MM.1S (cell line): ENCODE results near the gene ARPC2.
"Not testable (repeated sequence)": the region's sequence is repeated elsewhere in the genome, so short reads cannot be mapped to it uniquely, and the experiment has no call there.

Experiments used
- DNase-seq: peaks from one replicate; pipeline ENCODE4 v3.0.0-alpha.2; 2015
- H2AFZ ChIP-seq: fragments of 300-600 bp; sonication (generic); 2 replicates; pipeline ENCODE4 v1.6.0; 2016; ENCODE audit warnings: antibody characterized with exemption, low read length
- H3F3A ChIP-seq: fragments of 300-600 bp; sonication (generic); 2 replicates; pipeline ENCODE4 v1.6.1; 2016; ENCODE audit warnings: mild to moderate bottlenecking, antibody characterized with exemption, low read length, moderate library complexity, mixed read lengths; ENCODE audit not compliant: insufficient read depth
- H3K27ac ChIP-seq: fragments of 300-600 bp; sonication (generic); 2 replicates; pipeline ENCODE4 v1.5.1; 2016; ENCODE audit warnings: mild to moderate bottlenecking, low read length
- H3K27me3 ChIP-seq: fragments of 300-600 bp; sonication (generic); replicated peaks from 2 replicates; pipeline ENCODE4 v1.6.0; 2016; ENCODE audit warnings: low read length; ENCODE audit not compliant: insufficient read depth
- H3K36me3 ChIP-seq: fragments of 300-600 bp; sonication (generic); replicated peaks from 2 replicates; pipeline ENCODE4 v1.6.1; 2016; ENCODE audit warnings: mild to moderate bottlenecking, low read length, mixed read lengths; ENCODE audit not compliant: insufficient read depth
- H3K4me1 ChIP-seq: fragments of 300-600 bp; sonication (generic); 2 replicates; pipeline ENCODE4 v1.6.1; 2016; ENCODE audit warnings: low read length, mixed read lengths
- H3K4me2 ChIP-seq: fragments of 300-600 bp; sonication (generic); 2 replicates; pipeline ENCODE4 v1.6.0; 2016; ENCODE audit warnings: low read depth, low read length
- H3K4me3 ChIP-seq: fragments of 300-600 bp; sonication (generic); 2 replicates; pipeline ENCODE4 v1.5.1; 2016; ENCODE audit warnings: low read length, mixed read lengths
- H3K79me2 ChIP-seq: fragments of 300-600 bp; sonication (generic); 2 replicates; pipeline ENCODE4 v1.6.1; 2016; ENCODE audit warnings: mixed run types, low read length, mixed read lengths
- H3K9ac ChIP-seq: fragments of 300-600 bp; sonication (generic); 2 replicates; pipeline ENCODE4 v1.6.1; 2016; ENCODE audit warnings: low read length, mixed read lengths
- H3K9me2 ChIP-seq: fragments of 300-600 bp; sonication (generic); replicated peaks from 2 replicates; pipeline ENCODE4 v1.6.1; 2016; ENCODE audit warnings: mild to moderate bottlenecking, low read length, mixed read lengths; ENCODE audit not compliant: insufficient read depth
- H3K9me3 ChIP-seq: fragments of 300-600 bp; sonication (generic); replicated peaks from 2 replicates; pipeline ENCODE4 v1.6.1; 2016; ENCODE audit warnings: mild to moderate bottlenecking, low read length, mixed read lengths; ENCODE audit not compliant: insufficient read depth
- H4K20me1 ChIP-seq: fragments of 300-600 bp; sonication (generic); 2 replicates; pipeline ENCODE4 v1.6.1; 2016; ENCODE audit warnings: mild to moderate bottlenecking, low read length, moderate library complexity, mixed read lengths; ENCODE audit not compliant: insufficient read depth
- CTCF ChIP-seq: fragments of 300-600 bp; sonication (generic); IDR thresholded peaks from 2 replicates; pipeline ENCODE4 v1.5.1; 2016; ENCODE audit warnings: antibody characterized with exemption, low read length, mixed read lengths
- EZH2 ChIP-seq: fragments of 300-600 bp; sonication (generic); optimal IDR thresholded peaks from 2 replicates; pipeline ENCODE3; 2017; ENCODE audit warnings: low read depth, mild to moderate bottlenecking, antibody characterized with exemption, low read length, mixed read lengths
- EZH2phosphoT487 ChIP-seq: fragments of 300-600 bp; sonication (generic); IDR thresholded peaks from 2 replicates; pipeline ENCODE4 v1.6.1; 2018; ENCODE audit warnings: antibody characterized with exemption, low read length

Gene ARPC2

GRCh38 chr2:218169757-218170546 lies 47.0 kb upstream of the ARPC2 start:
- H3K4me1 ChIP-seq, result peaks cover 9% of the 10 kb centered on the region
- no peak overlapping the region for H3K4me2 ChIP-seq
- no peaks in the 10 kb centered on the region for H4K20me1 ChIP-seq
- H3K4me3 ChIP-seq, result no peak overlapping the region
- H3K79me2 ChIP-seq, result no peaks in the 10 kb centered on the region
- H3K36me3 ChIP-seq, result no peaks in the 10 kb centered on the region
- H3K27ac ChIP-seq, result no peak overlapping the region
- no peak overlapping the region for H2AFZ ChIP-seq
- no peaks in the 10 kb centered on the region for H3K9me2 ChIP-seq
- H3K9me3 ChIP-seq, result no peaks in the 10 kb centered on the region
- H3K27me3 ChIP-seq, result no peaks in the 10 kb centered on the region
- no peak overlapping the region for H3K9ac ChIP-seq
- TF ChIP-seq EZH2phosphoT487, result no peak
- TF ChIP-seq EZH2, result no peak
- no peak for TF ChIP-seq CTCF
- H3F3A ChIP-seq, result no peaks in the 10 kb centered on the region
- DNase-seq, result no peak

GRCh38 chr2:218171744-218172143 lies 45.2 kb upstream of the ARPC2 start:
- H3K4me3 ChIP-seq, H3K4me2 ChIP-seq, H3K79me2 ChIP-seq, H4K20me1 ChIP-seq, H3K4me1 ChIP-seq, H3K36me3 ChIP-seq, H2AFZ ChIP-seq, DNase-seq, H3K9me2 ChIP-seq, H3K9me3 ChIP-seq, H3K27ac ChIP-seq, H3K27me3 ChIP-seq, H3F3A ChIP-seq, H3K9ac ChIP-seq: not testable (repeated sequence)

GRCh38 chr2:218172845-218173244 lies 44.1 kb upstream of the ARPC2 start:
- Histone ChIP-seq H2AFZ (no peak overlapping the region), H3K27me3 (no peaks in the 10 kb centered on the region), H3K4me3 (no peak overlapping the region), H3K9me2 (no peaks in the 10 kb centered on the region), H3F3A (no peaks in the 10 kb centered on the region), H3K4me2 (no peak overlapping the region), H3K79me2 (no peaks in the 10 kb centered on the region), H3K9me3 (no peaks in the 10 kb centered on the region), H4K20me1 (no peaks in the 10 kb centered on the region), H3K36me3 (no peaks in the 10 kb centered on the region), H3K27ac (no peak overlapping the region), H3K4me1 (no peaks in the 10 kb centered on the region), H3K9ac (no peak overlapping the region)
- no peak for DNase-seq
- TF ChIP-seq EZH2phosphoT487 (no peak), CTCF (no peak), EZH2 (no peak)

DNA sequence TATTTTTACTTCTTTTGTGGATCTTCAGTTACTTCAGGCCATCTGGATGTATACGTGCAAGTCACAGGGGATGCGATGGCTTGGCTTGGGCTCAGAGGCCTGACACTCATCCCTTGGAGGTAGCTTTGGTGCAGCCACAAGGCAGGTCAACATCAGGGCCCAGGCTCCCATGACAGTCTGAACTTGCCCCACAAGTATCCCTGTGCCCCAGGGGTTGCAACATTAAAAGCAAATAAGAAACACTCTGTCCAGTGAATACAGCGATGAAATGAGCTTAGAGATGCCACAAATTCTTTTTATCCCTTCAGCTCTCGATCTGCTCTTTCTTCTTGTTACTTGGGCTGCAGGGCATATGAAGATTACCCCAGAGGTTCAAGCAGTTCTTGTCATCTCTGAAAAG lies 37.2 kb upstream of the ARPC2 start:
- H3K4me3 ChIP-seq, result no peak overlapping the region
- no peak overlapping the region for H2AFZ ChIP-seq
- no peaks in the 10 kb centered on the region for H4K20me1 ChIP-seq
- H3K4me1 ChIP-seq, result no peaks in the 10 kb centered on the region
- H3K27ac ChIP-seq, result no peak overlapping the region
- TF ChIP-seq CTCF (no peak), EZH2 (no peak), EZH2phosphoT487 (no peak)
- DNase-seq, result no peak
- H3K9ac ChIP-seq, result no peak overlapping the region
- no peaks in the 10 kb centered on the region for H3K9me2 ChIP-seq
- no peaks in the 10 kb centered on the region for H3K9me3 ChIP-seq
- H3K36me3 ChIP-seq, result no peaks in the 10 kb centered on the region
- H3K79me2 ChIP-seq, result no peaks in the 10 kb centered on the region
- H3K4me2 ChIP-seq, result no peak overlapping the region
- no peaks in the 10 kb centered on the region for H3F3A ChIP-seq
- no peaks in the 10 kb centered on the region for H3K27me3 ChIP-seq
